Measurements from ENCODE around the gene MAPK13. TPM values are rescaled to one million over a fixed set of nuclear protein-coding genes. Genes with fewer than 3 reads are reported as not detected.
"Not testable (repeated sequence)": the region's sequence is repeated elsewhere in the genome, so short reads cannot be mapped to it uniquely, and the experiment has no call there.

The MAPK13 gene
- total and polyA plus RNA-seq, 4 donors, result 1.9 to 17.2 (median 3.0) TPM

GRCh38 chr6:36082318-36082717, 48.0 kb upstream of the MAPK13 start:
- no peak for DNase-seq (ENCODE audit: low spot score)
- H3K36me3 ChIP-seq (ENCODE audit: control insufficient read depth in 4 of 4, insufficient read depth in 3 of 4, low read depth in 1 of 4, low read length in 3 of 4), result peaks cover 6 to 53% (median 43%) of the 10 kb centered on the region in 4 donors
- TF ChIP-seq FOXA1 (IDR thresholded peaks at IDR 0.05), result no peak
- no peak for TF ChIP-seq REST (IDR thresholded peaks at IDR 0.05)
- TF ChIP-seq ATF3 (IDR thresholded peaks at IDR 0.05), result no peak
- no peak for TF ChIP-seq HNF4A (conservative IDR thresholded peaks at IDR 0.05)
- no peak for TF ChIP-seq RAD21 (IDR thresholded peaks at IDR 0.05)
- TF ChIP-seq EGR1 (IDR thresholded peaks at IDR 0.05; ENCODE audit: low read depth in 2 of 2), result no peak
- TF ChIP-seq FOXA2 (IDR thresholded peaks at IDR 0.05), result no peak
- no peak for TF ChIP-seq ZBTB33 (IDR thresholded peaks at IDR 0.05)
- TF ChIP-seq NR2F2 (IDR thresholded peaks at IDR 0.05), result no peak
- TF ChIP-seq GABPA (IDR thresholded peaks at IDR 0.05 in 1 of 2, conservative IDR thresholded peaks at IDR 0.05 in 1 of 2), result no peak
- no peak for TF ChIP-seq HNF4G (IDR thresholded peaks at IDR 0.05)
- no peak for TF ChIP-seq YY1 (IDR thresholded peaks at IDR 0.05)
- no peak for TF ChIP-seq TAF1 (conservative IDR thresholded peaks at IDR 0.05)
- TF ChIP-seq SP1 (IDR thresholded peaks at IDR 0.05), result no peak
- no peak for TF ChIP-seq CTCF (IDR thresholded peaks at IDR 0.05; ENCODE audit: low read depth, low read length, missing input control)
- TF ChIP-seq MAX (IDR thresholded peaks at IDR 0.05), result no peak
- no peak overlapping the region for H3K4me3 ChIP-seq (ENCODE audit: low read depth in 1 of 3, low read length in 3 of 3)
- 98% methylated on average over 1 of the region's 1 CpG for WGBS
- no peak overlapping the region for H3K9ac ChIP-seq (ENCODE audit: low read depth in 1 of 2, low read length in 2 of 2)
- H3K27ac ChIP-seq (ENCODE audit: low read depth in 1 of 2, low read length in 2 of 2), result no peak overlapping the region
- peaks cover 0 to 1% (median 0%) of the 10 kb centered on the region in 4 donors for H3K4me1 ChIP-seq (ENCODE audit: control insufficient read depth in 4 of 4, insufficient read depth in 4 of 4, low read length in 3 of 4)
- H3K27me3 ChIP-seq (ENCODE audit: control insufficient read depth in 4 of 4, insufficient read depth in 4 of 4, low read length in 3 of 4), result no peaks in the 10 kb centered on the region
- H3K9me3 ChIP-seq (ENCODE audit: control insufficient read depth in 4 of 4, low read length in 3 of 4), result no peaks in the 10 kb centered on the region

GRCh38 chr6:36083446-36083845, 46.9 kb upstream of the MAPK13 start:
- peaks cover 0 to 1% (median 0%) of the 10 kb centered on the region in 4 donors for H3K4me1 ChIP-seq (ENCODE audit: control insufficient read depth in 4 of 4, insufficient read depth in 4 of 4, low read length in 3 of 4)
- WGBS, result 96% methylated on average over 3 of the region's 3 CpGs
- no peaks in the 10 kb centered on the region for H3K27me3 ChIP-seq (ENCODE audit: control insufficient read depth in 4 of 4, insufficient read depth in 4 of 4, low read length in 3 of 4)
- H3K27ac ChIP-seq (ENCODE audit: low read depth in 1 of 2, low read length in 2 of 2), result no peak overlapping the region
- H3K9ac ChIP-seq (ENCODE audit: low read depth in 1 of 2, low read length in 2 of 2), result no peak overlapping the region
- TF ChIP-seq ZBTB33 (IDR thresholded peaks at IDR 0.05), result no peak
- TF ChIP-seq GABPA (IDR thresholded peaks at IDR 0.05 in 1 of 2, conservative IDR thresholded peaks at IDR 0.05 in 1 of 2), result no peak
- no peak for TF ChIP-seq EGR1 (IDR thresholded peaks at IDR 0.05; ENCODE audit: low read depth in 2 of 2)
- no peak overlapping the region for H3K4me3 ChIP-seq (ENCODE audit: low read depth in 1 of 3, low read length in 3 of 3)
- H3K9me3 ChIP-seq (ENCODE audit: control insufficient read depth in 4 of 4, low read length in 3 of 4), result no peaks in the 10 kb centered on the region
- H3K36me3 ChIP-seq (ENCODE audit: control insufficient read depth in 4 of 4, insufficient read depth in 3 of 4, low read depth in 1 of 4, low read length in 3 of 4), result peaks cover 6 to 45% (median 42%) of the 10 kb centered on the region in 4 donors
- DNase-seq (ENCODE audit: low spot score), result no peak

- peaks cover 3 to 28% (median 13%) of the 10 kb centered on the region in 4 donors for H3K36me3 ChIP-seq (ENCODE audit: control insufficient read depth in 4 of 4, insufficient read depth in 3 of 4, low read depth in 1 of 4, low read length in 3 of 4)
- not testable (repeated sequence) for H3K27me3 ChIP-seq (ENCODE audit: control insufficient read depth in 4 of 4, insufficient read depth in 4 of 4, low read length in 3 of 4); H3K9me3 ChIP-seq (ENCODE audit: control insufficient read depth in 4 of 4, low read length in 3 of 4); DNase-seq (ENCODE audit: low spot score); H3K4me1 ChIP-seq (ENCODE audit: control insufficient read depth in 4 of 4, insufficient read depth in 4 of 4, low read length in 3 of 4); H3K9ac ChIP-seq (ENCODE audit: low read depth in 1 of 2, low read length in 2 of 2); H3K4me3 ChIP-seq (ENCODE audit: low read depth in 1 of 3, low read length in 3 of 3); H3K27ac ChIP-seq (ENCODE audit: low read depth in 1 of 2, low read length in 2 of 2)
- 96% methylated on average over 5 of the region's 5 CpGs for WGBS
Measured at GRCh38 chr6:36088204-36088603, 42.1 kb upstream of the MAPK13 start.

All from liver (tissue), 9 donors.